H9 (cell line): ENCODE measurements around the gene NEUROD6. TPM values are rescaled to one million over a fixed set of nuclear protein-coding genes. Genes with fewer than 3 reads are reported as not detected.

Experiments
- DNase-seq: peaks from one replicate; pipeline ENCODE4 v3.0.0-alpha.2; 2017
- H2AFZ ChIP-seq: one replicate; pipeline ENCODE4 v1.6.1; 2013; ENCODE audit warnings: mild to moderate bottlenecking, low read length, control low read depth, moderate library complexity
- H2AK5ac ChIP-seq: 2 replicates; pipeline ENCODE4 v1.6.1; 2013; ENCODE audit warnings: low read length, control low read depth, mixed read lengths; ENCODE audit not compliant: insufficient read length
- H2BK120ac ChIP-seq: one replicate; pipeline ENCODE4 v1.6.1; 2013; ENCODE audit warnings: low read depth, mild to moderate bottlenecking, low read length, control low read depth, inconsistent platforms; ENCODE audit not compliant: poor library complexity, severe bottlenecking
- H2BK12ac ChIP-seq: 2 replicates; pipeline ENCODE4 v1.6.1; 2013; ENCODE audit warnings: low read length, control low read depth, mixed read lengths, low read depth; ENCODE audit not compliant: insufficient read length
- H2BK15ac ChIP-seq: 2 replicates; pipeline ENCODE4 v1.6.1; 2013; ENCODE audit warnings: low read depth, low read length, control low read depth
- H2BK20ac ChIP-seq: one replicate; pipeline ENCODE4 v1.6.1; 2013; ENCODE audit warnings: low read depth, mild to moderate bottlenecking, low read length, control low read depth, inconsistent platforms; ENCODE audit not compliant: poor library complexity, severe bottlenecking
- H2BK5ac ChIP-seq: 2 replicates; pipeline ENCODE4 v1.6.1; 2013; ENCODE audit warnings: low read length, control low read depth, mixed read lengths; ENCODE audit not compliant: insufficient read length
- H3K14ac ChIP-seq: 2 replicates; pipeline ENCODE4 v1.6.1; 2013; ENCODE audit warnings: low read length, control low read depth; ENCODE audit not compliant: insufficient read depth
- H3K18ac ChIP-seq: 2 replicates; pipeline ENCODE4 v1.6.1; 2013; ENCODE audit warnings: low read depth, mild to moderate bottlenecking, mixed read lengths, low read length, control low read depth; ENCODE audit not compliant: insufficient read length
- H3K23ac ChIP-seq: 2 replicates; pipeline ENCODE4 v1.6.1; 2013; ENCODE audit warnings: low read length, control low read depth, mixed read lengths, low read depth; ENCODE audit not compliant: insufficient read length
- H3K23me2 ChIP-seq: 2 replicates; pipeline ENCODE4 v1.6.1; 2013; ENCODE audit warnings: low read depth, mild to moderate bottlenecking, mixed read lengths, low read length, control low read depth; ENCODE audit not compliant: insufficient read length, poor library complexity, severe bottlenecking
- H3K27ac ChIP-seq: 2 replicates; pipeline ENCODE4 v1.5.1; 2013; ENCODE audit warnings: low read length, control low read depth, mixed read lengths, low read depth; ENCODE audit not compliant: insufficient read length
- H3K27me3 ChIP-seq: 2 replicates; pipeline ENCODE4 v1.6.1; 2013; ENCODE audit warnings: low read length, control low read depth, inconsistent platforms; ENCODE audit not compliant: insufficient read depth
- H3K4ac ChIP-seq: 2 replicates; pipeline ENCODE4 v1.6.1; 2013; ENCODE audit warnings: low read depth, mild to moderate bottlenecking, control low read depth, inconsistent platforms, low read length, moderate library complexity
- H3K4me1 ChIP-seq: 2 replicates; pipeline ENCODE4 v1.6.1; 2013; ENCODE audit warnings: low read length, control low read depth, inconsistent platforms; ENCODE audit not compliant: insufficient read depth
- H3K4me2 ChIP-seq: 2 replicates; pipeline ENCODE4 v1.6.1; 2013; ENCODE audit warnings: low read length, control low read depth, mixed read lengths; ENCODE audit not compliant: insufficient read length, insufficient read depth
- H3K56ac ChIP-seq: 2 replicates; pipeline ENCODE4 v1.6.1; 2013; ENCODE audit warnings: low read depth, mild to moderate bottlenecking, mixed read lengths, low read length, control low read depth; ENCODE audit not compliant: insufficient read length
- H3K79me1 ChIP-seq: 2 replicates; pipeline ENCODE4 v1.6.1; 2013; ENCODE audit warnings: low read depth, mild to moderate bottlenecking, moderate library complexity, low read length, control low read depth, inconsistent platforms; ENCODE audit not compliant: insufficient read depth, poor library complexity, severe bottlenecking
- H3K79me2 ChIP-seq: 2 replicates; pipeline ENCODE4 v1.6.1; 2013; ENCODE audit warnings: low read length, control low read depth, inconsistent platforms; ENCODE audit not compliant: insufficient read depth
- H3K9ac ChIP-seq: 2 replicates; pipeline ENCODE4 v1.6.1; 2013; ENCODE audit warnings: low read length, control low read depth, mixed read lengths; ENCODE audit not compliant: insufficient read length; ENCODE audit errors: extremely low read depth
- H3K9me3 ChIP-seq: one replicate; pipeline ENCODE4 v1.6.1; 2013; ENCODE audit warnings: low read depth, low read length, inconsistent platforms; ENCODE audit not compliant: control insufficient read depth
- H3T11ph ChIP-seq: one replicate; pipeline ENCODE4 v1.6.1; 2013; ENCODE audit warnings: mild to moderate bottlenecking, low read length, control low read depth, inconsistent platforms
- H4K20me1 ChIP-seq: one replicate; pipeline ENCODE4 v1.6.1; 2013; ENCODE audit not compliant: control insufficient read depth, insufficient read length, insufficient read depth
- H4K5ac ChIP-seq: 2 replicates; pipeline ENCODE4 v1.6.1; 2013; ENCODE audit warnings: low read depth, mild to moderate bottlenecking, mixed read lengths, low read length, control low read depth; ENCODE audit not compliant: insufficient read length
- H4K8ac ChIP-seq: replicated peaks from 2 replicates; pipeline ENCODE4 v1.6.1; 2013; ENCODE audit warnings: low read length, control low read depth, mixed read lengths, low read depth; ENCODE audit not compliant: insufficient read length
- H4K91ac ChIP-seq: 2 replicates; pipeline ENCODE4 v1.6.1; 2013; ENCODE audit warnings: low read depth, mild to moderate bottlenecking, moderate library complexity, mixed read lengths, low read length, control low read depth; ENCODE audit not compliant: insufficient read length
- H3K27ac Mint-ChIP-seq, 3 experiments: 2 replicates in 2 of 3; 3 replicates in 1 of 3; pipeline ENCODE4 v1.8.0; 2020 to 2021; ENCODE audit warnings: mixed read lengths in 3 of 3, mild to moderate bottlenecking in 1 of 3, moderate library complexity in 1 of 3
- H3K27me3 Mint-ChIP-seq: 2 replicates; pipeline ENCODE4 v1.8.0; 2021; ENCODE audit warnings: low read depth, mild to moderate bottlenecking, moderate library complexity, mixed read lengths
- H3K36me3 Mint-ChIP-seq, 3 experiments: 2 replicates in 2 of 3; 3 replicates in 1 of 3; pipeline ENCODE4 v1.8.0; 2020 to 2021; ENCODE audit warnings: low read depth in 3 of 3, mixed read lengths in 3 of 3; ENCODE audit not compliant: insufficient read depth in 1 of 3
- H3K4me1 Mint-ChIP-seq, 2 experiments: 2 replicates each; pipeline ENCODE4 v1.8.0; 2020; ENCODE audit warnings: mixed read lengths in 2 of 2
- H3K4me3 Mint-ChIP-seq, 2 experiments: 2 replicates in 1 of 2; 3 replicates in 1 of 2; pipeline ENCODE4 v1.8.0; 2020 to 2021; ENCODE audit warnings: mild to moderate bottlenecking in 2 of 2, mixed read lengths in 2 of 2, moderate library complexity in 1 of 2
- H3K9me3 Mint-ChIP-seq, 2 experiments: 2 replicates in 1 of 2; 3 replicates in 1 of 2; pipeline ENCODE4 v1.8.0; 2020; ENCODE audit warnings: mild to moderate bottlenecking in 2 of 2, mixed read lengths in 2 of 2, moderate library complexity in 1 of 2
- WGBS: extraction: QIAGEN DNeasy Blood & Tissue Kit; methylation state at CpG from one replicate; pipeline ENCODE4 v1.1.7; 2013; ENCODE audit warnings: missing lambda C conversion rate, low lambda C conversion rate, mixed read lengths; ENCODE audit not compliant: insufficient read length; ENCODE audit errors: extremely low coverage; 5-methylcytosine and 5-hydroxymethylcytosine counted together
- total RNA-seq: library from RNA; stranded (reverse); gene quantifications from 2 replicates; pipeline ENCODE4 v1.2.1, GENCODE V29; 2021
- TF ChIP-seq, protein P1 (sequence below): fragments of 200-600 bp; sonication (generic); conservative IDR thresholded peaks from 3 replicates; pipeline ENCODE4 v1.8.0; 2021; ENCODE audit warnings: antibody characterized with exemption, mild to moderate bottlenecking

NEUROD6 gene
- total RNA-seq, 1 experiment from 2014 or later = not detected

DNA sequence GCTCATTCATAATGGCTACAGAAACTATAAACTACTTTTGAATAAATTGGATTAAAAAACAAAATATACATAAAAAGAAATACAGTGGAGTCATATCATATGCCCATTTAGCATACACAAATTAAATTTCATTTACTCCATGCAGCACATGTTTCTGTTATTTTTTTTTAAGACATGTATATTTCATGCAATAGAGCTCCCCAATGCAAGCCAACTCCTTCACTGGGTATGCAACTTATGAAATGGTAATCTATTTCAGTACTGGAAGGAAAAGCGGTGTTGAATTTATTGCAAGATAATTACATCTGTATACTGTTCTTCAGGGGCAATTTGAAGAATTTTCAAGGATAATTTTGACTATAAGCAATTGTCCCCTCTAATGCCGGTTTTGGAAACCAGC is 49.9 kb downstream of the NEUROD6 start:
- no peak overlapping the region for H3K14ac ChIP-seq
- H2BK120ac ChIP-seq = no peak overlapping the region
- no peaks in the 10 kb centered on the region for H3K79me1 ChIP-seq
- no peak overlapping the region for H4K5ac ChIP-seq
- H2BK12ac ChIP-seq = no peak overlapping the region
- TF ChIP-seq, protein P1, sequence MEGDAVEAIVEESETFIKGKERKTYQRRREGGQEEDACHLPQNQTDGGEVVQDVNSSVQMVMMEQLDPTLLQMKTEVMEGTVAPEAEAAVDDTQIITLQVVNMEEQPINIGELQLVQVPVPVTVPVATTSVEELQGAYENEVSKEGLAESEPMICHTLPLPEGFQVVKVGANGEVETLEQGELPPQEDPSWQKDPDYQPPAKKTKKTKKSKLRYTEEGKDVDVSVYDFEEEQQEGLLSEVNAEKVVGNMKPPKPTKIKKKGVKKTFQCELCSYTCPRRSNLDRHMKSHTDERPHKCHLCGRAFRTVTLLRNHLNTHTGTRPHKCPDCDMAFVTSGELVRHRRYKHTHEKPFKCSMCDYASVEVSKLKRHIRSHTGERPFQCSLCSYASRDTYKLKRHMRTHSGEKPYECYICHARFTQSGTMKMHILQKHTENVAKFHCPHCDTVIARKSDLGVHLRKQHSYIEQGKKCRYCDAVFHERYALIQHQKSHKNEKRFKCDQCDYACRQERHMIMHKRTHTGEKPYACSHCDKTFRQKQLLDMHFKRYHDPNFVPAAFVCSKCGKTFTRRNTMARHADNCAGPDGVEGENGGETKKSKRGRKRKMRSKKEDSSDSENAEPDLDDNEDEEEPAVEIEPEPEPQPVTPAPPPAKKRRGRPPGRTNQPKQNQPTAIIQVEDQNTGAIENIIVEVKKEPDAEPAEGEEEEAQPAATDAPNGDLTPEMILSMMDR = no peak
- H3K56ac ChIP-seq = no peak overlapping the region
- no peaks in the 10 kb centered on the region for H4K20me1 ChIP-seq
- H3K4me2 ChIP-seq = no peak overlapping the region
- no peak overlapping the region for H2BK5ac ChIP-seq
- H3K79me2 ChIP-seq = no peaks in the 10 kb centered on the region
- no peak overlapping the region for H3K27ac Mint-ChIP-seq
- no peak overlapping the region for H2AK5ac ChIP-seq
- no peak overlapping the region for H3K4me3 Mint-ChIP-seq
- H4K8ac ChIP-seq = no peak overlapping the region
- H3K9ac ChIP-seq = no peak overlapping the region
- no peak for DNase-seq
- H3K4me1 ChIP-seq = no peaks in the 10 kb centered on the region
- H3K27me3 ChIP-seq = no peaks in the 10 kb centered on the region
- H3T11ph ChIP-seq = no peak overlapping the region
- WGBS = no CpG with 5 or more reads among the region's 2 CpGs
- no peaks in the 10 kb centered on the region for H3K9me3 ChIP-seq
- no peak overlapping the region for H3K18ac ChIP-seq
- H3K36me3 Mint-ChIP-seq = no peaks in the 10 kb centered on the region
- no peaks in the 10 kb centered on the region for H3K9me3 Mint-ChIP-seq
- no peak overlapping the region for H2BK15ac ChIP-seq
- peaks cover 3% of the 10 kb centered on the region in 2 experiments; a peak in 2 of 4 replicates for H3K4me1 Mint-ChIP-seq
- H2BK20ac ChIP-seq = no peak overlapping the region
- no peak overlapping the region for H3K23ac ChIP-seq
- no peaks in the 10 kb centered on the region for H3K27me3 Mint-ChIP-seq
- no peaks in the 10 kb centered on the region for H3K23me2 ChIP-seq
- no peak overlapping the region for H2AFZ ChIP-seq
- H3K27ac ChIP-seq = no peak overlapping the region
- H4K91ac ChIP-seq = no peak overlapping the region
- no peak overlapping the region for H3K4ac ChIP-seq

Other genes starting within 250 kb of the NEUROD6 start
- 1.1 and 1.2 TPM in 2 replicates for gene ITPRID1, start 173.4 kb upstream of the NEUROD6 start, total RNA-seq